ENCODE results near the gene EIF4G3. TPM values are rescaled to one million over a fixed set of nuclear protein-coding genes. Genes with fewer than 3 reads are reported as not detected.

Gene EIF4G3
- total RNA-seq, 4 donors from 2014 or later: 68.9 to 110 (median 104) TPM

- TF ChIP-seq POLR2A (IDR thresholded peaks at IDR 0.05): no peak
- TF ChIP-seq, protein P1, sequence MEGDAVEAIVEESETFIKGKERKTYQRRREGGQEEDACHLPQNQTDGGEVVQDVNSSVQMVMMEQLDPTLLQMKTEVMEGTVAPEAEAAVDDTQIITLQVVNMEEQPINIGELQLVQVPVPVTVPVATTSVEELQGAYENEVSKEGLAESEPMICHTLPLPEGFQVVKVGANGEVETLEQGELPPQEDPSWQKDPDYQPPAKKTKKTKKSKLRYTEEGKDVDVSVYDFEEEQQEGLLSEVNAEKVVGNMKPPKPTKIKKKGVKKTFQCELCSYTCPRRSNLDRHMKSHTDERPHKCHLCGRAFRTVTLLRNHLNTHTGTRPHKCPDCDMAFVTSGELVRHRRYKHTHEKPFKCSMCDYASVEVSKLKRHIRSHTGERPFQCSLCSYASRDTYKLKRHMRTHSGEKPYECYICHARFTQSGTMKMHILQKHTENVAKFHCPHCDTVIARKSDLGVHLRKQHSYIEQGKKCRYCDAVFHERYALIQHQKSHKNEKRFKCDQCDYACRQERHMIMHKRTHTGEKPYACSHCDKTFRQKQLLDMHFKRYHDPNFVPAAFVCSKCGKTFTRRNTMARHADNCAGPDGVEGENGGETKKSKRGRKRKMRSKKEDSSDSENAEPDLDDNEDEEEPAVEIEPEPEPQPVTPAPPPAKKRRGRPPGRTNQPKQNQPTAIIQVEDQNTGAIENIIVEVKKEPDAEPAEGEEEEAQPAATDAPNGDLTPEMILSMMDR (IDR thresholded peaks at IDR 0.05): no peak
- intact Hi-C loops (cut with DNase I): no loop called here
- no peak for DNase-seq
- Histone ChIP-seq H3K27ac (peak overlapping the region; percentile 50 to 73 (median 62)), H3K4me3 (replicated peaks in 1 of 3) (no peak overlapping the region), H3K4me1 (peaks cover 31 to 42% of the 10 kb centered on the region in 2 donors), H3K36me3 (no peaks in the 10 kb centered on the region), H3K9me3 (no peaks in the 10 kb centered on the region), H3K27me3 (no peaks in the 10 kb centered on the region)
- 57 to 66% methylated on average over 2 of the region's 2 CpGs for WGBS, 2 donors
Observed at GRCh38 chr1:20936216-20936615, 240.5 kb downstream of the EIF4G3 start.

DNA sequence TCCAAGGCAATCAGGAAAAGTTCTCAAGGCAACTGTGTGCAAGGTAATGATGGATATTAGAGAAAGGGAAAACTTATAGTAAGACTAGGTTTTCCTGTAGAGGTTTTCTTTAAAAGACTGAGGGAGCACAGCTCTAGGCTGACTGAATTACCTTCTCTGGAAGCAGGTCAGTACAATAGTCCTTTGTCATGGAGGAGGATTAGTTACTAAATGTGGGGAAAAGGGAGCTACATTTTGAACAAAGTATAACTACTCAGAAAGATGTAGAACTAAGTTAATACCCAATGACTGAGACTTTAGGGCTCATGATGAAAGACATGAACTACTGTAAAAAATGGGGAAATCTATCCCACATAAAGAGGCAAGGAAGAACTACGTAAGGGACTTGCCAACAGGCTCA, 241.0 kb downstream of the EIF4G3 start:
- Histone ChIP-seq H3K4me3 (replicated peaks in 1 of 3) (no peak overlapping the region), H3K9me3 (no peaks in the 10 kb centered on the region), H3K27me3 (no peaks in the 10 kb centered on the region), H3K36me3 (no peaks in the 10 kb centered on the region), H3K4me1 (peaks cover 31 to 44% of the 10 kb centered on the region in 2 donors), H3K27ac (peak overlapping the region; percentile 50 to 73 (median 62))
- 92 to 97% methylated on average over 1 of the region's 1 CpG for WGBS, 2 donors
- no peak for TF ChIP-seq POLR2A (IDR thresholded peaks at IDR 0.05)
- TF ChIP-seq, protein P1 (IDR thresholded peaks at IDR 0.05): no peak
- intact Hi-C loops (cut with DNase I): no loop called here
- no peak for DNase-seq

DNA sequence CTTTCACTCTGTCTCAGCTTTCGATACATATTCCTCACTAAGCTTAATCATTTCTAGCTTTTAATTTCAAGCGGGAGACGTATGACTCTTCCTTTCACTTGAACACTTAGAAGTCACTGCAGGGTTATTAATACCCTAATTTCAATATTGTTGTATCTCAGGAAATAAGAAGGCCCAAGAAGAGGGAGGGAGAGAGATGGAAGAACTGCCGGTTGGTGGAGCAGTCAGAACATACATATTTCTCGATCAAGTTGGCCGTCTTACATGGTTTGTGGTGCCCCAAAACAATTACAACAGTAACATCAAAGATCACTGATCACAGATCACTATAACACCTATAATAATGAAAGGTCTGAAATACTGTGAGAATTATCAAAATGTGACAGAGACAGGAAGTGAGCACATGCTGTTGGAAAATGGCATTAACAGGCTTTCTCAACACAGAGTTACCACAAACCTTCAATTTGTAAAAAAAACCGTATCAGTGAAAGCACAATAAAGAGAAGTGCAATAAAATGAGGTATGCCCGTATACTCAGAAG, 244.2 kb downstream of the EIF4G3 start:
- no peak overlapping the region for H3K4me3 ChIP-seq (replicated peaks in 1 of 3)
- no peaks in the 10 kb centered on the region for H3K9me3 ChIP-seq
- peaks cover 31 to 44% of the 10 kb centered on the region in 2 donors for H3K4me1 ChIP-seq
- no peak for TF ChIP-seq POLR2A (IDR thresholded peaks at IDR 0.05)
- TF ChIP-seq, protein P1 (IDR thresholded peaks at IDR 0.05): no peak
- no peak for DNase-seq
- 71 to 72% methylated on average over 8 of the region's 8 CpGs for WGBS, 2 donors
- H3K36me3 ChIP-seq: no peaks in the 10 kb centered on the region
- H3K27ac ChIP-seq: peak overlapping the region in 2 of 3 donors; percentile 24 to 61
- no peaks in the 10 kb centered on the region for H3K27me3 ChIP-seq
- intact Hi-C loops (cut with DNase I): no loop called here

- Histone ChIP-seq H3K27me3 (no peaks in the 10 kb centered on the region), H3K4me1 (peaks cover 31 to 39% of the 10 kb centered on the region in 2 donors), H3K9me3 (no peaks in the 10 kb centered on the region), H3K4me3 (replicated peaks in 1 of 3) (no peak overlapping the region), H3K36me3 (no peaks in the 10 kb centered on the region), H3K27ac (peak overlapping the region in 2 of 3 donors; percentile 24 to 61)
- DNase-seq: no peak
- WGBS, 2 donors: 82 to 85% methylated on average over 2 of the region's 2 CpGs
- intact Hi-C loops (cut with DNase I): no loop called here
- no peak for TF ChIP-seq POLR2A (IDR thresholded peaks at IDR 0.05)
- TF ChIP-seq, protein P1 (IDR thresholded peaks at IDR 0.05): no peak
Observed at GRCh38 chr1:20931930-20932436, 244.7 kb downstream of the EIF4G3 start.

- intact Hi-C loops (cut with DNase I): no loop called here
- TF ChIP-seq POLR2A (IDR thresholded peaks at IDR 0.05): no peak
- TF ChIP-seq, protein P1 (IDR thresholded peaks at IDR 0.05): no peak
- no peak for DNase-seq
Observed at GRCh38 chr1:20930427-20930826, 246.3 kb downstream of the EIF4G3 start.

More at GRCh38 chr1:20930427-20930826, 246.3 kb downstream of the EIF4G3 start:
- H3K36me3 ChIP-seq: no peaks in the 10 kb centered on the region
- H3K27ac ChIP-seq: no peak overlapping the region
- no peak overlapping the region for H3K4me3 ChIP-seq (replicated peaks in 1 of 3)
- H3K27me3 ChIP-seq: no peaks in the 10 kb centered on the region
- peaks cover 21 to 27% of the 10 kb centered on the region in 2 donors for H3K4me1 ChIP-seq
- H3K9me3 ChIP-seq: no peaks in the 10 kb centered on the region
